Thyroid gland (tissue), 4 donors: Measurements from ENCODE around the gene GLE1.

Source experiments
- CTCF ChIP-seq, 6 experiments: fragments of 200-600 bp in 3 of 6; fragments of 450-650 bp in 3 of 6; sonication (generic) in 3 of 6; IDR thresholded peaks; one replicate each; pipeline ENCODE4 v1.5.1; 2016 to 2019; ENCODE audit warnings: antibody characterized with exemption in 6 of 6, mild to moderate bottlenecking in 2 of 6, inconsistent platforms in 1 of 6, moderate library complexity in 1 of 6
- POLR2A ChIP-seq, 2 donors: fragments of 450-650 bp; IDR thresholded peaks; one replicate each; pipeline ENCODE4 v1.6.1; 2017; ENCODE audit warnings: antibody characterized with exemption in 2 of 2, mild to moderate bottlenecking in 2 of 2, moderate library complexity in 1 of 2

DNA sequence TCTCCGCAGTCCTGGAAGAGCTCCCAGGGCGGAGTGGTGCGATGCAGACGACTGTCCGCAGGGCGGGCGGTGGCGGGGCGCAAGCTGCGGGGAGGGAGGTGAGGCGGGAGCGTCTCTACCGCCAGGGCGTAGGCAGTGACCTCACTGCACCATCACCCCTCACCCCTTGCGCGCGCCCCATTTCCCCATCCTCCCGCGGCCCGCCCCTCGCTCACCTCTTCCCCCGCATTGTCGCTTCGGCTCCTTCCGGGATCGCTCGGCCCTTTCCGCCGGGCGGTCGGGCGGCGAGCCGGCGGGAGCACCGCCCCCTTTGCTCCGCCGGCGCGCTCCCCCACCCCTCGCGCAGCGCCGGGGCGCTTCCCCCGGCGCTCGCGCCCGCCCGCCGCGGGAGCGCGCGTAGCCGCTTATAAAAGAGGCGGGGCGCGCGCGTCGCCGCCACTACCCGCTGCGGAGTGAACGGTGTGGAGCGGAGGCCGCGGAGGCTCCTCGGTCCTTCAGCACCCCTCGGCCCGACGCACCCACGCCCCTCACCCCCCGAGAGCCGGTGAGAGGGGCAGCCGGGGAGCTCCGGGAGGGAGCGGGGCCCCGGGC lies 47.7 kb downstream of the GLE1 start, which contains the start of gene SPTAN1:
- TF ChIP-seq POLR2A (IDR thresholded peaks at IDR 0.05) (peak; percentile 97 to 99), CTCF (IDR thresholded peaks at IDR 0.05) (peak in 3 of 6 experiments; percentile 13 to 24 (median 22))
